ENCODE results near the gene ADPRHL1.

DNA sequence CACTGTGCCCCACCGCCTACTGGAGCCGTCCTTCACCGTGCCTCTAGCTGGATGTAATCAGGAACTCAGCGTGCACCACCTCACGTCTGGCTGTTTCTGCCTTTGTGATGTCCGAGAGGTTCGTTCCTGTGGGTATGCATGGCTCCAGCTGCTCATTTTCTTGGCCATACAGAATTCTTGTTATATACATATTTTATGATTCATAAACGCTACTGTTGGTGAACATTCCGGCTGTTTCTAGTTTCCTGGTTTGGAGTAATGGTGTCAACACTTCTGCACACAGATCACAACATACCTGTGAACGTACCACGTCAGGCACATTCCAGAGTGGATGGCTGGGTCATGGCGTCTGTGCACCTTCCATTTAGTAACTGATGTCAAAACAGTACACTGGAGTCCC, 22.6 kb upstream of the ADPRHL1 start:
- TF ChIP-seq CTCF (IDR thresholded peaks at IDR 0.05; ENCODE audit: low read depth, low read length) (no peak), POLR2A (IDR thresholded peaks at IDR 0.05; ENCODE audit: extremely low read depth, insufficient read length) (no peak), MYC (IDR thresholded peaks at IDR 0.05; ENCODE audit: low read depth, low read length) (no peak)

All from NB4 (cell line).